Measurements from ENCODE around the gene ATP1A4.

ATP1A4 gene

DNA sequence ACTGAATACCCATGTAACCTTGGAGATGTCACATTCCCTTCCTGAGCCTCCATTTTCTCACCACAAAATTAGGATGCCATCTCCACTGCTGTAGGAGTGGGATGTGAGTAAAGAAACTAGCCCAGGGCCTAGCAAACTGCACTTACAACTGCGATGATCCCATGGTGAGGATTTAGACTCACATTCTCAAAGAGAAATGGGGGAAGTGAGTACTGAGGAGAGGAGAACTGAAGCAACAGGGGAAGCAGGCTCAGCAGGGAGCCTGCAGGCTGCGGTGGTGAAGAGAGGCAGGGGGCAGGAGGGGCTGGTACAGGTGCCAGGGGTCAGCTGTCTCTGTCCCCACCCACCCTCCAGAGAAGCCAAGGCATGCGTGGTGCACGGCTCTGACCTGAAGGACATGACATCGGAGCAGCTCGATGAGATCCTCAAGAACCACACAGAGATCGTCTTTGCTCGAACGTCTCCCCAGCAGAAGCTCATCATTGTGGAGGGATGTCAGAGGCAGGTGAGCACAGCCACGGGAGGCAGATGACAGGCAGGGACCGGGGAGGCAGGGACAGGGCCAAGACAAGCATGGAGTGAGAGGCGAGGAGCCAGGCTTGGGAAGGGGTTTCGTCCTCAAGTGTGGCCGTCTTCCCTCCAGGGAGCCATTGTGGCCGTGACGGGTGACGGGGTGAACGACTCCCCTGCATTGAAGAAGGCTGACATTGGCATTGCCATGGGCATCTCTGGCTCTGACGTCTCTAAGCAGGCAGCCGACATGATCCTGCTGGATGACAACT is 16.4 kb upstream of the ATP1A4 start:
- TF ChIP-seq, protein P1, sequence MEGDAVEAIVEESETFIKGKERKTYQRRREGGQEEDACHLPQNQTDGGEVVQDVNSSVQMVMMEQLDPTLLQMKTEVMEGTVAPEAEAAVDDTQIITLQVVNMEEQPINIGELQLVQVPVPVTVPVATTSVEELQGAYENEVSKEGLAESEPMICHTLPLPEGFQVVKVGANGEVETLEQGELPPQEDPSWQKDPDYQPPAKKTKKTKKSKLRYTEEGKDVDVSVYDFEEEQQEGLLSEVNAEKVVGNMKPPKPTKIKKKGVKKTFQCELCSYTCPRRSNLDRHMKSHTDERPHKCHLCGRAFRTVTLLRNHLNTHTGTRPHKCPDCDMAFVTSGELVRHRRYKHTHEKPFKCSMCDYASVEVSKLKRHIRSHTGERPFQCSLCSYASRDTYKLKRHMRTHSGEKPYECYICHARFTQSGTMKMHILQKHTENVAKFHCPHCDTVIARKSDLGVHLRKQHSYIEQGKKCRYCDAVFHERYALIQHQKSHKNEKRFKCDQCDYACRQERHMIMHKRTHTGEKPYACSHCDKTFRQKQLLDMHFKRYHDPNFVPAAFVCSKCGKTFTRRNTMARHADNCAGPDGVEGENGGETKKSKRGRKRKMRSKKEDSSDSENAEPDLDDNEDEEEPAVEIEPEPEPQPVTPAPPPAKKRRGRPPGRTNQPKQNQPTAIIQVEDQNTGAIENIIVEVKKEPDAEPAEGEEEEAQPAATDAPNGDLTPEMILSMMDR (IDR thresholded peaks at IDR 0.05; ENCODE audit: low read depth, low read length): no peak
- no peak for DNase-seq (ENCODE audit: extremely low read depth, low read depth)

DNA sequence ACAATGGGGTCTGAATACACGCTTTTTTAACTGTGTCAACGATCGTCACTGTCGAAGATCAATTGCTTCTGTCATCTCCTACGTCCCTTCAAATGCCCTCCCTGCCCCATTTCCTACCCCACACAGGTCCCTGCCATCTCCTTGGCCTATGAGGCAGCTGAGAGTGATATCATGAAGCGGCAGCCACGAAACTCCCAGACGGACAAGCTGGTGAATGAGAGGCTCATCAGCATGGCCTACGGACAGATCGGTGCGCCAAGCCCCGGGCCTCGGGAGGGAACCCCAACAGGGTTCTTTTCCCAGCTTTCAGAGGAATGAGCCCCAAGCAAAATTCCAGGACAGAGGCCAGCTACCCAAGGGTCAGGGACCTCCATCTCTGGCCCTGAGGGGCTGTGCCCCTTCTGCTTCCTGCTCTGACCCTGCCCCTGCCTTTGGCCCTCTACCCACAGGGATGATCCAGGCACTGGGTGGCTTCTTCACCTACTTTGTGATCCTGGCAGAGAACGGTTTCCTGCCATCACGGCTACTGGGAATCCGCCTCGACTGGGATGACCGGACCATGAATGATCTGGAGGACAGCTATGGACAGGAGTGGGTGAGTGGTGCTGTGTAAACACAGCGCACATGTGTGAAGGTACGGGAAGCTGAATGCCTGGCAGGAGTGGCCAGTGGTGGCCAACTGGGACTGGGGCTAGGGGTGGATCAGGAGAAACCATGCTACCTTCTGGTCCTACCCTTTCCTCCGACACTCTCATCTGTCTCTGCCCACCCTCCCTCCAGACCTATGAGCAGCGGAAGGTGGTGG is 15.1 kb upstream of the ATP1A4 start:
- DNase-seq (ENCODE audit: extremely low read depth, low read depth): no peak
- TF ChIP-seq, protein P1 (IDR thresholded peaks at IDR 0.05; ENCODE audit: low read depth, low read length): no peak

DNA sequence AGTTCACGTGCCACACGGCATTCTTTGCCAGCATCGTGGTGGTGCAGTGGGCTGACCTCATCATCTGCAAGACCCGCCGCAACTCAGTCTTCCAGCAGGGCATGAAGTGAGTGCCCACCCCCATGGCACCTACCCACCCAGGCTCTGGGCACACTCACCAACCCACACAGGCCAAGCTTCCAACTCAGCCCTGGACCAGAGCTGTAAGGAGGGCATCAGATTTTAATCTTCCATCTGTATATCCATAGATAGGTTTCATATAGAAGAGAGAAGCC is 14.5 kb upstream of the ATP1A4 start:
- DNase-seq (ENCODE audit: extremely low read depth, low read depth): no peak
- TF ChIP-seq, protein P1 (IDR thresholded peaks at IDR 0.05; ENCODE audit: low read depth, low read length): no peak

DNA sequence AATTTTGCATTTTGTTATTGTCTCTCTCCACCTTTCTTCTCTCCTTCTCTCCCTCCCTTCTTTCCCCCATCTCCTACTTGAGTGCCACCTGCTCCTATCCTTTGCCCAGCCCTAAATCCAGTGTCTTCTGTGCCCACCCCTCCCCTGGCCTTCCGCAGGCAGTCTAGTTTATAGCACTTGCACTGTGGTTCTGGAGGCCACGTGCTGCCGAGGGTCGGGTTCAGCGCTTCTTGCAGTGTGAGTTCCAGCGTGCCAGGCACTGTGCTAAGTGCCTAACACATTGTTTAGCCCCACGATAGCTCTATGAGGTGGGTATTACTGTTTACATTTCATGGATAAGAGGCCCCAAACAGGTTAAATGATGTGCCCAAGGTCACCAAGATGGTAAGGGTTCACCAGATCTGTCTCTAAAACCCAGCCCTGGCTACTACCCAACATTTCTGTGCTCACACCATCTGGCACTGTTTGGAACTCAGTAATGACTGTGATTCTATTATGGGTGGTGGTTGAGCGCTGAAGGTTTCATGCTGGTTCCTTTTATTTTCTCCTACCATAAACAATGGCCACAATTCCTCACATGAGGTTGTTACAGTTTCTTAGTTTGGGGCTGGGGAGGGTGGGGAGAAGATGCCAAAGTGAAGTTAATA is 14.1 kb upstream of the ATP1A4 start:
- TF ChIP-seq, protein P1 (IDR thresholded peaks at IDR 0.05; ENCODE audit: low read depth, low read length): no peak
- no peak for DNase-seq (ENCODE audit: extremely low read depth, low read depth)

DNA sequence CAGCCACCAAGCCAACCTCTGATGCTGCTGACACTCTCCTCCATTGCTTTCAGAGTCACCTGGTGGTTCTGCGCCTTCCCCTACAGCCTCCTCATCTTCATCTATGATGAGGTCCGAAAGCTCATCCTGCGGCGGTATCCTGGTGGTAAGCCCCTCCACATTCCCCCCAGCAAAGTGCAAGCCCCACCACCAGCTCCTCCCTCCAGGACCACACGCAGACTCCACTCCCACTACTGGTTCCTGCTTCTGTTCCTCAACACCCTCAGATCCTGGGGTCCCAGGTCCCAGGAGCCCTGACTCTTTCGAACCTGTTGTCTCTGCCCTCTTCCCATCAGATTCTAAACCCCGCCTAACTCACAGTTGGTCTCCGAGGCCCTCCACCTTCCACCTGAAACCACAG is 11.6 kb upstream of the ATP1A4 start:
- TF ChIP-seq, protein P1 (IDR thresholded peaks at IDR 0.05; ENCODE audit: low read depth, low read length): no peak
- no peak for DNase-seq (ENCODE audit: extremely low read depth, low read depth)

DNA sequence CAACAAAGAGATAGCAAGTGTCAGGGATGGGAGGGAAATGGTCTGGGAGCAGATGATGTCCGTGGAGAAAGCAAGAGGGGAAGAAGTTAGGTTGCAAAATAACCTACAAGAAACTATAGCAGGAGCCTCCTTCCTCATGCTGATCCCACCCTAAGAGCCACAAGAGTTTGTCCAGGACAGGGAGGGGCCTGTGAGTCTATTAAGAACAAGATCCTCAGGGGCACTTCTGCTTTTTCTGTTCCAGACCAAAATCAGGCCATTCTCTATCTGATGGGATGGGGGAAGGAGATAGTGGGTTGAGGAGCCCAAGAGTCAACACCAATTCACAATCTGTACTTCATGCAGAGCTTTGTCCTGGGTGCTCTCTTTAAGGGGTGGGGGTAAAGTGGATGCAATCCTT is 7.7 kb upstream of the ATP1A4 start:
- TF ChIP-seq, protein P1 (IDR thresholded peaks at IDR 0.05; ENCODE audit: low read depth, low read length): no peak
- DNase-seq (ENCODE audit: extremely low read depth, low read depth): no peak

DNA sequence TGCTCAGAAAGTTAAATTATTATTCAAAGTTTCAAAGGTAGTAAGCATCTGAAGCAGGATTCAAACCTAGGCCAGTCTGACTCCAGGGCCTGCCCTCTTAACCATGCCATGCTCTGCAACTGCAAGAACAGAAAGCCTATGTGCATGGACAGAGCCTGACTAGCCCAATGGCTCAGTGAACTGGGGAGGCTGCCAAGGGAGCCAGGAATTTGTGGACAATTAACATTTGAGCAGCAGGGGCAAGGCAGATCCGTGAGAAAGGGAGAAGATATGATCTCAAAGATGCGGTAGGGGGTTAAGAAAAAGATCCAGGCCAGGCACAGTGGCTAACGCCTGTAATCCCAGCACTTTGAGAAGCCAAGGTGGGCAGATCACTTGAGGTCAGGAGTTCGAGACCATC is 6.5 kb upstream of the ATP1A4 start:
- TF ChIP-seq, protein P1 (IDR thresholded peaks at IDR 0.05; ENCODE audit: low read depth, low read length): no peak
- no peak for DNase-seq (ENCODE audit: extremely low read depth, low read depth)
